Immature natural killer cell (primary cell): ENCODE measurements around the gene NDUFAF4. TPM values are rescaled to one million over a fixed set of nuclear protein-coding genes. Genes with fewer than 3 reads are reported as not detected.

Experiments used
- DNase-seq, 3 donors: peaks; one replicate each; pipeline ENCODE4 v3.0.0; 2022; ENCODE audit warnings: mixed read lengths in 1 of 3
- H3K27ac Mint-ChIP-seq, 6 donors: one replicate each; pipeline ENCODE4 v1.8.0; 2020; ENCODE audit warnings: mixed read lengths in 6 of 6, mild to moderate bottlenecking in 5 of 6, inconsistent platforms in 4 of 6, moderate library complexity in 3 of 6
- H3K27me3 Mint-ChIP-seq, 3 donors: one replicate each; pipeline ENCODE4 v1.8.0; 2020 to 2021; ENCODE audit warnings: low read depth in 3 of 3, mild to moderate bottlenecking in 3 of 3, mixed read lengths in 3 of 3, moderate library complexity in 3 of 3, inconsistent platforms in 1 of 3
- H3K36me3 Mint-ChIP-seq, 3 donors: one replicate each; pipeline ENCODE4 v1.8.0; 2020; ENCODE audit warnings: mixed read lengths in 3 of 3, inconsistent platforms in 2 of 3, mild to moderate bottlenecking in 2 of 3
- H3K4me1 Mint-ChIP-seq, 2 donors: one replicate each; pipeline ENCODE4 v1.8.0; 2020; ENCODE audit warnings: inconsistent platforms in 2 of 2, mild to moderate bottlenecking in 2 of 2, mixed read lengths in 2 of 2, moderate library complexity in 1 of 2
- H3K4me3 Mint-ChIP-seq, 5 donors: one replicate each; pipeline ENCODE4 v1.8.0; 2020; ENCODE audit warnings: mild to moderate bottlenecking in 5 of 5, mixed read lengths in 5 of 5, inconsistent platforms in 3 of 5, moderate library complexity in 3 of 5
- H3K9me3 Mint-ChIP-seq, 6 donors: one replicate each; pipeline ENCODE4 v1.8.0; 2020; ENCODE audit warnings: mild to moderate bottlenecking in 6 of 6, mixed read lengths in 6 of 6, inconsistent platforms in 4 of 6, moderate library complexity in 3 of 6
- polyA plus RNA-seq, 3 donors: library from polyadenylated mRNA; unstranded; fragments of 300-500 nt; fragmentation: Illumina TruSeq; gene quantifications; one replicate each; pipeline ENCODE4 v1.2.3, GENCODE V29; 2021

Gene NDUFAF4
- polyA plus RNA-seq, 3 donors from 2014 or later = 36.4 to 86.2 (median 56.6) TPM

DNA sequence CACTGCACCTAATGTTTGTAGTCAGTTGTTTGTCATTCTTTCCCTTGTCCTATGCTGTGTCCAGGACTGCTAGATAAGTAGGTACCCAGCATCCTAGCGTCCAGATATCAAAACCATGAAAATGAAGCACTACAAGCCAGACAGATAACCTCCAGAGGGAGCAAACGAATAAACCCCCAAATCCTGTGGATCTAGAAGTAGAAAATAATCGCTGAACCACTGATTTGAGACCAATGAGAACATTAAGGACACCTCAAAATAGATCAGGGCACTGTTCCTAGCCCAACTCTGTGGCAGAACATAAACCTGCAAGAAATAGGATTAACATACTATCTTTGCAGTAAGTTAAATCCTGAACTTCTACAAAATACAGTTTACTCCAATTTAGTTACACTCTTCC, 25.7 kb upstream of the NDUFAF4 start:
- Mint-ChIP-seq H3K4me1 (peaks cover 26 to 35% of the 10 kb centered on the region in 2 donors), H3K4me3 (peak overlapping the region; percentile 85 to 97 (median 95)), H3K27ac (peak overlapping the region; percentile 90 to 98 (median 95)), H3K27me3 (peaks cover 13 to 16% (median 14%) of the 10 kb centered on the region in 3 donors), H3K9me3 (no peaks in the 10 kb centered on the region), H3K36me3 (no peaks in the 10 kb centered on the region)
- no peak for DNase-seq

DNA sequence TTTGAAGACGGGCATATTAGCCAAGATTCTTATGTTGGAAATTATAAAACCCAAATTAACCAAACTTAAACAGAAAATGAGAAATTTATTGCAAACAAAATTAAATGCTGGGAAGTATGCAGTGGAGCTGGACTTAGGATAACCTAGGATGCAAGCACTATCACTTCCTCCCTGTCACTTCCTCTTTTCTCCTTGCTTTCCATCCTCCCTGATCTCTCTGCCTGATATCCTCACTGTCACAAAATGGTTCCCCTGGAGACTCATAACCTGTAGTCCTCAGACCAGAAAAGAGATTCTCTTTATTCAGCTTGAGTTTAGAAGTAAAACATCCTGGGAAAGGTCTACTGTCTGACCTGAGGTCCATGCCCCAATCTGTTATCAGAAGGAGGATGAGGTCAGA, 19.4 kb upstream of the NDUFAF4 start:
- Mint-ChIP-seq H3K9me3 (no peaks in the 10 kb centered on the region), H3K27me3 (peaks cover 9 to 12% (median 10%) of the 10 kb centered on the region in 3 donors), H3K27ac (no peak overlapping the region), H3K36me3 (no peaks in the 10 kb centered on the region), H3K4me1 (peaks cover 5 to 6% of the 10 kb centered on the region in 2 donors), H3K4me3 (no peak overlapping the region)
- no peak for DNase-seq

DNA sequence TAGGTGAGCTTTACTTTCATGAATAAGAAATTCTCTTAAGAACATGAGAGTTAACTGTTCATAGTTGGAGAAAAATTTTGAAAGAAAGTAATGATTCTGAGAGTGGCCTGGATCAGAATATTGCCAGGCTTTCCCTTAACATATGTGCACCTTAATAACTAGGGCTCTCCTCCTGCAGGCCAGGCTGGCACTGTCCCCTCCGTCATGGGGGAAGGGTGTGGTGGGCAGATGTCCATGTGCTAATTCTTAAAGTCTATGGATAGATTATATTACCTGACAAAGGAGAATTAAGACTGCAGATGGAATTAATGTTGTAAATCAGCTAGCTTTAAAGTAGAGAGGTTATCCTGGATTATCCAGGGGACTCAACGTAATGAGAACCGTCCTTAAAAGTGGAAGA, 15.9 kb upstream of the NDUFAF4 start:
- no peak for DNase-seq
- Mint-ChIP-seq H3K36me3 (no peaks in the 10 kb centered on the region), H3K27me3 (peaks cover 10 to 18% (median 15%) of the 10 kb centered on the region in 3 donors), H3K9me3 (no peaks in the 10 kb centered on the region), H3K4me1 (no peaks in the 10 kb centered on the region), H3K27ac (no peak overlapping the region), H3K4me3 (no peak overlapping the region)

GRCh38 chr6:96911751-96912150, 14.1 kb upstream of the NDUFAF4 start:
- no peak for DNase-seq
- Mint-ChIP-seq H3K27ac (no peak overlapping the region), H3K27me3 (peaks cover 11 to 20% (median 17%) of the 10 kb centered on the region in 3 donors), H3K9me3 (no peaks in the 10 kb centered on the region), H3K4me3 (no peak overlapping the region), H3K36me3 (no peaks in the 10 kb centered on the region), H3K4me1 (no peaks in the 10 kb centered on the region)

DNA sequence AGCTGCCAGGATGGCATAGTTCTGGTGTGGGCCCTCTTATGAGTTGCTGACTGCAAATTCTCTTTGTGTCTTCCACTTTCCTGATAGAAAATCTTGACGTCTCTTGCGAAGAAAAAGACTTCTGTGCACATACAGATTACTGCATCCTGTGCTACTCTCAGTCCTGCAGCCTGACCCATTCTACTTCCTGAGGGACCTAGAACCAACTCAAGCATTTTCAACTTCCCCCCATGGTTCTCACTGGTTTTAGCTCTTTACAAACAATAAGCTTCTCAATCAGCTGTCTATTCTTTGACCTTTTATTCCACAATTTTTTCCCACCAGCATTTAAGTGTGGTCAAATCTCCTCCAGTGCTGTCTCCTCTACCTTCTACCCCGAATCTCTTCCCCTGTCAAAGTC, 13.5 kb upstream of the NDUFAF4 start:
- H3K4me1 Mint-ChIP-seq = no peaks in the 10 kb centered on the region
- H3K27me3 Mint-ChIP-seq = peaks cover 11 to 20% (median 16%) of the 10 kb centered on the region in 3 donors
- H3K27ac Mint-ChIP-seq = no peak overlapping the region

DNA sequence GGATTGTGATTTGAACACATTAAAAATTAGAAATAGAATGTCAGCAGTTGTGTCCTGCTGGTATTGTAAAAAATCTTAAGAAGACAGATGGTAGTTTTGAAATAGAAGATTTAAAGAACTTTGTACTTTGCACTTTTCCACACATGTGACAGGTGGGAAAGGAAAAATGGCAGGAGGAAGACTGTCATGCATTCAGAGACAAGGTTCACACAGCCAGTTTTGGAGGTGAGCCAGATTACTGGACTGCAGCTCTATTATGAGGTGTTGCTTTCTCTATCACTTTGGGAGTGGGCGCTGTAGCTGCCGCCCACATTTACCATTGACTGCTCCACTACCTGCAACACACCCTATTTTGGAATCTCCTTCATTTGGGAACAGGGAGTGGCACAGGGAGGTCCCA, 12.1 kb upstream of the NDUFAF4 start:
- Mint-ChIP-seq H3K36me3 (no peaks in the 10 kb centered on the region), H3K4me3 (no peak overlapping the region), H3K27me3 (peaks cover 12 to 14% (median 12%) of the 10 kb centered on the region in 3 donors), H3K9me3 (no peaks in the 10 kb centered on the region), H3K27ac (no peak overlapping the region), H3K4me1 (no peaks in the 10 kb centered on the region)
- DNase-seq = no peak

More for the DNA sequence above, 13.5 kb upstream of the NDUFAF4 start:
- Mint-ChIP-seq H3K36me3 (no peaks in the 10 kb centered on the region), H3K9me3 (no peaks in the 10 kb centered on the region), H3K4me3 (no peak overlapping the region)
- no peak for DNase-seq

DNA sequence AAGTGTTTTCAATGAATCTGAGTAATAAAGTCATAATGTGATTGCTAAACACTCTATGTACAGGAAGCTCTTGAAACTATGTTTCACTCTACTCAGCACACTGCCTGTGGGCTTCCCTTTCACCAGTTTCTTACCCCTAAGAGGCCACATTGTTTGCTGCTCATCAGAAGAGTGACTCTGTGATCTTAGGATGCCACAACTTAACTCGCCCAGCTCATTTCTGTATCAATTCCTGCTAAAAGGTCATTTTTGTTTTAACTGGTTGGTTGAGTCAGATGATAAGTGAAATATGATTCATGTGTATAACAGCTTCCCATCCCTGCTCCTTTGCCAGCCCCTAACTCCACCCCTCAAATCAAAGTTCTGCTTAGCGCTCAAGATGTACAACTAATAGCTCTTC, 9.8 kb upstream of the NDUFAF4 start:
- Mint-ChIP-seq H3K27ac (no peak overlapping the region), H3K36me3 (no peaks in the 10 kb centered on the region), H3K9me3 (no peaks in the 10 kb centered on the region), H3K27me3 (peaks cover 5 to 12% (median 9%) of the 10 kb centered on the region in 3 donors), H3K4me1 (no peaks in the 10 kb centered on the region), H3K4me3 (no peak overlapping the region)
- DNase-seq = no peak

DNA sequence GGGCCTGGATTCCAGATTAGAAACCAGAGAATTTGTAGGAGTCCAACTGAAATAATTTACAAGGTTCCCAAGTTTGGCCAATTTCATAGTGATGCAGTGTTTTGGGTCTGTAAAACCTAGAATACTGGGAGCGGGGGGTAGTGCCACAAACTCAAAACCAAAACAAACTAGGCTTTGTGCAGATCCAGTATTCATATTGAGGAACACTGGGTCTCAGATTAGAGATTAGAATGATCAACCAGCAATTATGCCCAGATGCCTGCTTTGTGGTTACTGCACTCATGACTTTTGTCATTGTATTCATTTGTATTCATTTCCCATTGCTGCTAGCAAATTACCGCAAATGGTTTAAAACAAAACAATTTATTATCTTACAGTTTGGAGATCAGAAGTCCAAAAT, 3.2 kb upstream of the NDUFAF4 start:
- peaks cover 27 to 30% of the 10 kb centered on the region in 2 donors for H3K4me1 Mint-ChIP-seq
- H3K27me3 Mint-ChIP-seq = peaks cover 9 to 11% (median 10%) of the 10 kb centered on the region in 3 donors
- H3K9me3 Mint-ChIP-seq = no peaks in the 10 kb centered on the region
- no peak for DNase-seq
- no peak overlapping the region for H3K4me3 Mint-ChIP-seq
- H3K27ac Mint-ChIP-seq = no peak overlapping the region
- H3K36me3 Mint-ChIP-seq = peaks cover 0 to 2% (median 2%) of the 10 kb centered on the region in 3 donors

- Mint-ChIP-seq H3K4me1 (peaks cover 30 to 40% of the 10 kb centered on the region in 2 donors), H3K4me3 (peak overlapping the region in 2 of 5 donors; percentile 36 to 43), H3K27ac (no peak overlapping the region)
Measured at GRCh38 chr6:96899451-96899998, 1.8 kb upstream of the NDUFAF4 start.

GRCh38 chr6:96899019-96899418, 1.3 kb upstream of the NDUFAF4 start:
- Mint-ChIP-seq H3K27me3 (peaks cover 9 to 11% (median 10%) of the 10 kb centered on the region in 3 donors), H3K4me3 (peak overlapping the region; percentile 36 to 98 (median 97)), H3K4me1 (peaks cover 30 to 40% of the 10 kb centered on the region in 2 donors), H3K27ac (peak overlapping the region in 4 of 6 donors; percentile 85 to 94 (median 92)), H3K36me3 (peaks cover 3 to 6% (median 3%) of the 10 kb centered on the region in 3 donors), H3K9me3 (no peaks in the 10 kb centered on the region)
- DNase-seq = no peak

More at GRCh38 chr6:96899451-96899998, 1.8 kb upstream of the NDUFAF4 start:
- DNase-seq = no peak
- Mint-ChIP-seq H3K27me3 (peaks cover 9 to 11% (median 10%) of the 10 kb centered on the region in 3 donors), H3K9me3 (no peaks in the 10 kb centered on the region), H3K36me3 (peaks cover 0 to 4% (median 3%) of the 10 kb centered on the region in 3 donors)

- Mint-ChIP-seq H3K27me3 (peaks cover 9 to 11% (median 10%) of the 10 kb centered on the region in 3 donors), H3K4me3 (peak overlapping the region; percentile 88 to 99 (median 98)), H3K36me3 (peaks cover 3 to 7% (median 3%) of the 10 kb centered on the region in 3 donors), H3K9me3 (no peaks in the 10 kb centered on the region), H3K4me1 (peaks cover 30 to 40% of the 10 kb centered on the region in 2 donors), H3K27ac (peak overlapping the region; percentile 85 to 98 (median 93))
- peak in 1 of 3 donors; percentile 12 for DNase-seq
Measured at GRCh38 chr6:96898241-96898851, 655 bp upstream of the NDUFAF4 start.

- H3K27me3 Mint-ChIP-seq = no peaks in the 10 kb centered on the region
- no peak for DNase-seq
- no peaks in the 10 kb centered on the region for H3K9me3 Mint-ChIP-seq
- H3K4me1 Mint-ChIP-seq = no peaks in the 10 kb centered on the region
- H3K27ac Mint-ChIP-seq = no peak overlapping the region
- peaks cover 2 to 22% (median 4%) of the 10 kb centered on the region in 3 donors for H3K36me3 Mint-ChIP-seq
- H3K4me3 Mint-ChIP-seq = no peak overlapping the region
Measured at GRCh38 chr6:96889146-96889545, 8.5 kb downstream of the NDUFAF4 start.

- Mint-ChIP-seq H3K4me1 (no peaks in the 10 kb centered on the region), H3K27me3 (no peaks in the 10 kb centered on the region), H3K27ac (no peak overlapping the region), H3K9me3 (no peaks in the 10 kb centered on the region), H3K36me3 (peaks cover 0 to 20% (median 4%) of the 10 kb centered on the region in 3 donors), H3K4me3 (no peak overlapping the region)
- no peak for DNase-seq
Measured at GRCh38 chr6:96888745-96889144, 8.9 kb downstream of the NDUFAF4 start.

GRCh38 chr6:96886519-96886918, 11.2 kb downstream of the NDUFAF4 start:
- Mint-ChIP-seq H3K27me3 (peaks cover 0 to 3% (median 0%) of the 10 kb centered on the region in 3 donors), H3K36me3 (peaks cover 0 to 18% (median 2%) of the 10 kb centered on the region in 3 donors), H3K4me3 (no peak overlapping the region), H3K4me1 (no peaks in the 10 kb centered on the region), H3K27ac (no peak overlapping the region), H3K9me3 (no peaks in the 10 kb centered on the region)
- DNase-seq = no peak
